Brain microvascular endothelial cell (primary cell): ENCODE data around the gene UBXN7.
"Not testable (repeated sequence)": the region's sequence is repeated elsewhere in the genome, so short reads cannot be mapped to it uniquely, and the experiment has no call there.

Experiments used
- DNase-seq: peaks from one replicate; pipeline ENCODE4 v3.0.0-alpha.2; 2020
- H3K27ac ChIP-seq: fragments of 250-450 bp; sonication (Bioruptor Pico); 2 replicates; pipeline ENCODE4 v1.5.1; 2020; ENCODE audit warnings: mild to moderate bottlenecking, moderate library complexity
- H3K27me3 ChIP-seq: fragments of 250-450 bp; sonication (Bioruptor Pico); replicated peaks from 2 replicates; pipeline ENCODE4 v1.5.1; 2020; ENCODE audit warnings: mild to moderate bottlenecking
- H3K36me3 ChIP-seq: fragments of 250-450 bp; sonication (Bioruptor Pico); replicated peaks from 2 replicates; pipeline ENCODE4 v1.5.1; 2020; ENCODE audit warnings: mild to moderate bottlenecking
- H3K4me3 ChIP-seq: 2 replicates; pipeline ENCODE4 v1.5.1; 2011; ENCODE audit warnings: low read depth, mild to moderate bottlenecking, control low read depth, low read length, moderate library complexity
- CTCF ChIP-seq: IDR thresholded peaks from 2 replicates; pipeline ENCODE4 v1.5.1; 2011; ENCODE audit warnings: low read depth, mild to moderate bottlenecking, moderate library complexity, low read length, control low read depth, inconsistent platforms; ENCODE audit errors: missing control alignments
- in situ Hi-C: cut with HindIII; loops from 2 replicates; pipeline ENCODE4 v1.10.0; 2017; ENCODE audit warnings: low sequenced_read_pairs, low pct_ligation_motif_present

UBXN7 gene

DNA sequence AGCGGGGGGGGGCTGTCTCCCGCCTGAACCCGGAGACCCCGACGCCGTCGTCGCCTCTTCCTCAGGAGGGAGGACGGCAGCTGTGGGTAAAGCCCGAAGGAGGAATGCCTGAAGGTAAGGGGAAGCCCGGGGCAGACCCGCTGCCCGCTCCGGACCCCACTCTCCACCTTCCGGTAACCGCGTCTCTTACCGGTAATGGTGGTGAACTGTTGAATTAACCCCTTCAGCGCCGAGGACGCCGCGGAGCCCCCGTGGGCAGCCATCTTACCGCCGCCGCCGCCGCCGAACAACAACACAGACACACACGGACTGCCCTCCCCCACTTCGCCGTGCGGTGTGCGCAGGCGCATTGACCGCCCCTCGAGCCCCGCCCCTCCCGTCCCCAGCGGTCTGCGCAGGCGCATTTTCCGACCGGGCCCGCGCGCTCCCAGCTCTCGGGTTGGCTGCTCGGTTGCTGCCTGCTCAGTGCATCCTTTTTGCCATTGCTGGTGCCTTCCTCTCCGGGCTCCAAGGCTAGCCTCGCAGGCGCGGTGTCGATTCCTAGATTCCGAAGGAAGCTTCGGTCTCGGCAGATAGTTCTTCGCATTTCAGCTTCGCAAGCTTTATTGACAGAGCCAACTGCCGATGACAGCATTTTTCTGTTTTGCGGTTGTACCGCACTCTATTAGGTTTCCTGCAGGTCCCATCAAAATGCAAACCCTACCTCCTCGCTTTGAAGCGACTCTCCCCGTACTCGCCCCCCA lies at the start of gene UBXN7:
Gene UBXN7, minus strand, starts transcription at position 291 of the 743 bp plus-strand sequence. Its CDS starts 28 bp downstream, at position 263.
- no peak for TF ChIP-seq CTCF
- Histone ChIP-seq H3K4me3 (peak within 1 kb of the TSS; percentile 92), H3K27ac (peak within 1 kb of the TSS; percentile 78), H3K36me3 (no peaks in the 10 kb centered on the region), H3K27me3 (no peaks in the 10 kb centered on the region)
- in situ Hi-C loops = no loop called here
- peak; percentile 88 for DNase-seq

GRCh38 chr3:196477678-196478077 lies 45.5 kb upstream of the UBXN7 start:
- Histone ChIP-seq H3K27me3 (no peaks in the 10 kb centered on the region), H3K4me3 (no peak overlapping the region), H3K27ac (no peak overlapping the region), H3K36me3 (peaks cover 35% of the 10 kb centered on the region)
- no peak for DNase-seq
- no peak for TF ChIP-seq CTCF
- in situ Hi-C loops = no loop called here

GRCh38 chr3:196472286-196472685 lies 40.1 kb upstream of the UBXN7 start:
- no peak overlapping the region for H3K4me3 ChIP-seq
- no peak for DNase-seq
- TF ChIP-seq CTCF = no peak
- in situ Hi-C loops = no loop called here
- H3K27ac ChIP-seq = no peak overlapping the region
- H3K36me3 ChIP-seq = peaks cover 28% of the 10 kb centered on the region
- no peaks in the 10 kb centered on the region for H3K27me3 ChIP-seq

DNA sequence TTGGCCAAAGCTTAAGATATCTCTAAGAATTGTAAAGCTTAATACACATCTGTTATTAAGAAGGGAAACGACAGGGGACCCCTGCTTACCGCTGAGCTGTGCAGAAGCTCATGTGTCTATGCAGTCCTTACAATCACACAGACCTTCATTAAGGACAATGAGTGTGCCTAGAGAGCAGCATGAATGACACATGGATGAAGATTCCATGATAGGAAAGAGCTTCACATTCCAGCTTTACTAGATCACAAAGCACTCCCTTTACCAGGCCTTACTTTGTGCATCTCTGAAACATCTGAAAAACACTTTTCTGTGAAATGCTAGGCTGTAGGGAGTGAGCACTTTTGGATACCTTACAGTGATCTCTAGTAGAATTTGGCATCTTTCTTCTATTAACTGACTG lies 39.3 kb upstream of the UBXN7 start:
- Histone ChIP-seq H3K36me3 (peaks cover 29% of the 10 kb centered on the region), H3K4me3 (no peak overlapping the region), H3K27ac (no peak overlapping the region), H3K27me3 (no peaks in the 10 kb centered on the region)
- in situ Hi-C loops = no loop called here
- no peak for TF ChIP-seq CTCF
- peak; percentile 31 for DNase-seq

- H3K27me3 ChIP-seq, H3K4me3 ChIP-seq, H3K27ac ChIP-seq, DNase-seq, in situ Hi-C loops: not testable (repeated sequence)
- H3K36me3 ChIP-seq = peaks cover 27% of the 10 kb centered on the region
Measured at GRCh38 chr3:196470182-196470581, 38.0 kb upstream of the UBXN7 start.

- H3K36me3 ChIP-seq = peaks cover 3% of the 10 kb centered on the region
- in situ Hi-C loops = no loop called here
- DNase-seq = no peak
- TF ChIP-seq CTCF = no peak
- H3K27ac ChIP-seq = no peak overlapping the region
- H3K4me3 ChIP-seq = no peak overlapping the region
- H3K27me3 ChIP-seq = no peaks in the 10 kb centered on the region
Measured at GRCh38 chr3:196463804-196464203, 31.6 kb upstream of the UBXN7 start.
